Activated naive CD4-positive, alpha-beta T cell treated with anti-CD3 and anti-CD28 coated beads, Interleukin-2, amount 10 ng/mL, durations not matched to agents 7 days and 5 days (primary cell): Measurements from ENCODE around the gene MTA1.
A peak's percentile ranks its signal among the peaks of the same experiment; 100 is the strongest.

Experiments
- CTCF ChIA-PET: fragments of 350-600 bp; sonication (Branson Sonifier 250); formaldehyde crosslinking; loops from one replicate; lab custom pipeline; 2021; ENCODE audit warnings: antibody characterized with exemption; lab: Charles Lee
- DNase-seq: peaks from one replicate; pipeline ENCODE4 v3.0.0-alpha.2; 2020
- H3K27ac Mint-ChIP-seq: one replicate; pipeline ENCODE4 v1.8.0; 2021; ENCODE audit warnings: mild to moderate bottlenecking, moderate library complexity, mixed read lengths
- H3K27me3 Mint-ChIP-seq: one replicate; pipeline ENCODE4 v1.8.0; 2021; ENCODE audit warnings: mild to moderate bottlenecking, mixed read lengths
- H3K36me3 Mint-ChIP-seq: one replicate; pipeline ENCODE4 v1.8.0; 2021; ENCODE audit warnings: mixed read lengths
- H3K4me1 Mint-ChIP-seq: one replicate; pipeline ENCODE4 v1.8.0; 2021; ENCODE audit warnings: mixed read lengths
- H3K4me3 Mint-ChIP-seq: one replicate; pipeline ENCODE4 v1.8.0; 2021; ENCODE audit warnings: mild to moderate bottlenecking, moderate library complexity, mixed read lengths
- H3K9me3 Mint-ChIP-seq: one replicate; pipeline ENCODE4 v1.8.0; 2021; ENCODE audit warnings: mixed read lengths

Gene MTA1

GRCh38 chr14:105445901-105446845 is 26.5 kb downstream of the MTA1 start:
- no peaks in the 10 kb centered on the region for H3K9me3 Mint-ChIP-seq
- H3K4me3 Mint-ChIP-seq = no peak overlapping the region
- CTCF ChIA-PET = interaction anchor here (1.5 kb wide), 1 partner anchor 75 kb away, joined by 3 read pairs; no protein-coding TSS in a partner anchor
- no peaks in the 10 kb centered on the region for H3K27me3 Mint-ChIP-seq
- no peaks in the 10 kb centered on the region for H3K4me1 Mint-ChIP-seq
- no peak overlapping the region for H3K27ac Mint-ChIP-seq
- peaks cover 9% of the 10 kb centered on the region for H3K36me3 Mint-ChIP-seq
- DNase-seq = no peak

GRCh38 chr14:105446971-105447370 is 27.3 kb downstream of the MTA1 start:
- Mint-ChIP-seq H3K36me3 (peaks cover 7% of the 10 kb centered on the region), H3K4me1 (no peaks in the 10 kb centered on the region), H3K4me3 (no peak overlapping the region), H3K27ac (no peak overlapping the region), H3K27me3 (no peaks in the 10 kb centered on the region), H3K9me3 (no peaks in the 10 kb centered on the region)
- DNase-seq = no peak
- CTCF ChIA-PET = interaction anchor here (1.5 to 1.9 kb wide), 2 partner anchors 35 to 76 kb away, joined by 3 to 6 read pairs; no protein-coding TSS in a partner anchor

- DNase-seq = no peak
- CTCF ChIA-PET = interaction anchor here (0.6 to 1.9 kb wide), 9 partner anchors 10 to 105 kb away, joined by 3 to 6 read pairs (median 3); no protein-coding TSS in a partner anchor
- Mint-ChIP-seq H3K27ac (peak overlapping the region; percentile 71), H3K36me3 (peaks cover 5% of the 10 kb centered on the region), H3K9me3 (no peaks in the 10 kb centered on the region), H3K4me1 (no peaks in the 10 kb centered on the region), H3K4me3 (no peak overlapping the region), H3K27me3 (no peaks in the 10 kb centered on the region)
These were observed 28.3 kb downstream of the MTA1 start for GRCh38 chr14:105447651-105448640.

DNA sequence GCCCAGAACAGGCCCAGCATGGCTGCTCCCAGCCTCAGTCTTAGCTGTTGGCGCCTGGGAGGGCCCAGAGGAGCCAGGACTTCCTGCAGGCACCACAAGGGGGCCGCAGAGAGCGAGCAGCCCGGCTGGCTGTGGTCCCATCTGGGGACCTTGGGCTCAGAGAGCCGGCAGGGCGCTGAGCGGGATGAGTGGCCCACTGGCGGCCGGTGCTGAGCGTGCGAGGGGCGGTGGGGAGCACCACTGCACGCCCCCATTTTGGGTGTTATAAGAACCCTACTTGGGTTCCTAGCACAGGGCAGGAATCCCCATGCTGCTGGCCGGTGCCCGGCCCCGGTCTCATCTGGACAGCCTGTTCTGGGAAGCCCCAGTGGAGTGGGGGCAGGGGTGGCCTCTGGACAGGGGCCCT is 29.1 kb downstream of the MTA1 start:
- Mint-ChIP-seq H3K27me3 (no peaks in the 10 kb centered on the region), H3K27ac (no peak overlapping the region), H3K4me1 (no peaks in the 10 kb centered on the region), H3K9me3 (no peaks in the 10 kb centered on the region), H3K4me3 (no peak overlapping the region), H3K36me3 (peaks cover 2% of the 10 kb centered on the region)
- CTCF ChIA-PET = interaction anchor here (0.6 to 1.9 kb wide), 7 partner anchors 9 to 104 kb away, joined by 3 to 6 read pairs (median 4); no protein-coding TSS in a partner anchor
- DNase-seq = peak; percentile 73

GRCh38 chr14:105449276-105450122 is 29.9 kb downstream of the MTA1 start:
- H3K9me3 Mint-ChIP-seq = no peaks in the 10 kb centered on the region
- no peak overlapping the region for H3K27ac Mint-ChIP-seq
- no peak for DNase-seq
- no peak overlapping the region for H3K4me3 Mint-ChIP-seq
- no peaks in the 10 kb centered on the region for H3K27me3 Mint-ChIP-seq
- peaks cover 2% of the 10 kb centered on the region for H3K36me3 Mint-ChIP-seq
- CTCF ChIA-PET = no interaction called here
- H3K4me1 Mint-ChIP-seq = no peaks in the 10 kb centered on the region

DNA sequence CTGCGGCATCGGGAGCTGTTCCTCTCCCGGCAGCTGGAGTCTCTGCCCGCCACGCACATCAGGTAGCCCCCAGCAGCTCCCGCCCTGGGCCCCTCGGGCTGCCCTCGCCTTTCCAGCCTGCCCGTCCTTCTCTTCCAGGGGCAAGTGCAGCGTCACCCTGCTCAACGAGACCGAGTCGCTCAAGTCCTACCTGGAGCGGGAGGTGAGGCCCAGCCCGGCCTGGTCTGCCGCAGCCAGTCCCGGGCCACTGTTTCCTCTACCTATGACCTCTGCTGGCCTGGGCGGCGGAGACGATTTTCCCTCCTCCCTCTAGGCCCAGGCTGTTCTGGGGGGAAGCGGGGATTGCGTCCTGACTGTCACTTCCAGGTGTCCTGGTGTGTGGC is 30.5 kb downstream of the MTA1 start:
- no peak for DNase-seq
- CTCF ChIA-PET = no interaction called here
- Mint-ChIP-seq H3K27me3 (no peaks in the 10 kb centered on the region), H3K4me1 (no peaks in the 10 kb centered on the region), H3K27ac (no peak overlapping the region), H3K36me3 (peaks cover 2% of the 10 kb centered on the region), H3K4me3 (no peak overlapping the region), H3K9me3 (no peaks in the 10 kb centered on the region)

DNA sequence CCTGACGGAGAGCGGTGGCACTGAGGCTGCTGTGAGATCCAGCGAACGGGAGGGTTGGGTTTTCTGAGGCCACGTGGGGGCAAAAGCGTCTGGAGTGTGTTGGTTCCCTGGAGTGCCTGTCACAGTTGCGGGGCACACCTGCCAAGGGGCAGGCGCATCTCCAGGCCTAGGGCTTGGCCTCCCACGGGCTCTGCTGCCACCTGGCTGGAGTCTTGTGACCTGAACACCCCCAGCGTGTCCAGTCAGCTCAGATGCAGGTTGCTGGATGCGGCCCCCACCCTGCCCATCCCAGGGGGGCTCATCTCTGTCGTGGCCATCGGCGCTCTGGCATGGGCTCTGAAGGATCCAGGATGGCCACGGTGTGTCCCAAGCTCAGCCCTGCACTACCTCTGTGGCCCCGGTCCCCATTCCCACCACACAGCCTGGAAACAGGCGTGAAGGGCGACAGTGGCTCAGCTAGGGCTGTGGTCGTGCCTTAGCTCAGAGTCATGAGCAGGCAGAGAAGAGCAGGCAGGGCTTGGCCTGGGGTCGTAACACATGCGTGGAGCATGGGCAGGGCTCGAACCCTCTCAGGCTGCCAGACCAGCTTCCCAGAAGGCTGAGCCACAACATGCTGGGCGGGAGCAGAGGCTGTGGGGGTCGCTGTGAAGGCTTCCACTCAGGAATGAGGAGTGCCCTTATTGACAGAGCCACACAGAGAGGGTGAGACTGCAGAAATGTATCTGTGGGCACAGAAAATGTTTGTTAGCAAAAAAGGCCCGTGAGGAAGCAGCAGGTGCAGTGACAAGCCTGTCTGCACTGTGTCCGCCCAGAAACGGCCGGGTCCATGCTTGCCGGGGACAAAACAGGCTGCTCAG is 31.5 kb downstream of the MTA1 start:
- H3K9me3 Mint-ChIP-seq = no peaks in the 10 kb centered on the region
- DNase-seq = no peak
- H3K27me3 Mint-ChIP-seq = no peaks in the 10 kb centered on the region
- no peak overlapping the region for H3K27ac Mint-ChIP-seq
- CTCF ChIA-PET = no interaction called here
- H3K4me3 Mint-ChIP-seq = no peak overlapping the region
- peaks cover 6% of the 10 kb centered on the region for H3K36me3 Mint-ChIP-seq
- no peaks in the 10 kb centered on the region for H3K4me1 Mint-ChIP-seq

DNA sequence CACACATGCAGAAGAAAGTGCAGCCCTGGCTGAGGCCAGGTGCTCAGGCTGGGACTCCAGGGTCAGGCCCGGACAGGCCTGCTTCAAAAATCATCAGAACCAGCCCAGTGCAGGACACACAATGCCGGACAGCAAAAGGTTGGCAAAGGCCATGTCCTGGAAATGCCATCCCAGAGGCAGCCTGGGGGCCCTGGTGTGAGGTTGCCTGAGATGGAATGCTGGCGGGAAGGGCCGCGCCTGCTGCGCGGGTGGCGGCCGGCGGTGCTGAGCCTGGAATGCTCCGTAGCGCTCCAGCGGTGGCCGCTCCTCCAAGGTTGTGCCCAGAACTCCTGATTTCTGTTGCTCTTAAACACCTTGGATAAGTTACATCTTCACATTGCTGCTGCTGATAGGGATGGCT is 33.3 kb downstream of the MTA1 start:
- H3K4me1 Mint-ChIP-seq = no peaks in the 10 kb centered on the region
- DNase-seq = no peak
- no peak overlapping the region for H3K4me3 Mint-ChIP-seq
- CTCF ChIA-PET = no interaction called here
- peaks cover 6% of the 10 kb centered on the region for H3K36me3 Mint-ChIP-seq
- no peak overlapping the region for H3K27ac Mint-ChIP-seq
- no peaks in the 10 kb centered on the region for H3K27me3 Mint-ChIP-seq
- no peaks in the 10 kb centered on the region for H3K9me3 Mint-ChIP-seq

- no peak for DNase-seq
- H3K4me3 Mint-ChIP-seq = no peak overlapping the region
- H3K27ac Mint-ChIP-seq = no peak overlapping the region
- peaks cover 6% of the 10 kb centered on the region for H3K36me3 Mint-ChIP-seq
- H3K4me1 Mint-ChIP-seq = no peaks in the 10 kb centered on the region
- no peaks in the 10 kb centered on the region for H3K27me3 Mint-ChIP-seq
- no peaks in the 10 kb centered on the region for H3K9me3 Mint-ChIP-seq
- CTCF ChIA-PET = no interaction called here
These were observed 34.2 kb downstream of the MTA1 start for GRCh38 chr14:105453847-105454246.

DNA sequence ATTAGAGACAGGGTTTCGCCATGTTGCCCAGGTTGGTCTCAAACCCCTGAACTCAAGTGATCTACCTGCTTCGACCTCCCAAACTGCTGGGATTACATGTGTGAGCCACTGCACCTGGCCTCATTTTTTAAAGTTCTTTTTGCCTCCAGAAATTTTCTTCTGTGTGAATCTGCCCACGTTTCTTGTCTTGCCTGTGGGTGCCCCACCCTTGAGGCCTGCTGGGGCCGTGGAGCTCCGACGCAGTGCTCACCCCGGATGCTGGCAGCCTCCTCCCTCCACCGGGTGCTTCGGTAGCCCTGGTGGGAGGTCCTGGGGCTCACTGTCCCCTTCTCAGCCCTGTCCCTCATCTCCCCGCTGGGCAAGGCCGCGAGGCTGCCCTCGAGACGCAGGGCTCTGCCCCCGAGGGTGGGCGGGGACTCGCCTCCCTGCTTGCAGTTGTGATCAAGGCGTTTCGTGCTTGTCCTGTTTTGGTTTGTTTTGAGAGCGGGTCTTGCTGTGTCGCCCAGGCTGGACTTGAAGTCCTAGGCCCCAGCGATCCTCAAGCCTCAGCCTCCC is 35.5 kb downstream of the MTA1 start:
- H3K4me3 Mint-ChIP-seq = no peak overlapping the region
- H3K4me1 Mint-ChIP-seq = no peaks in the 10 kb centered on the region
- H3K36me3 Mint-ChIP-seq = peaks cover 6% of the 10 kb centered on the region
- no peaks in the 10 kb centered on the region for H3K9me3 Mint-ChIP-seq
- H3K27me3 Mint-ChIP-seq = no peaks in the 10 kb centered on the region
- no peak for DNase-seq
- CTCF ChIA-PET = interaction anchor here (0.7 kb wide), 1 partner anchor 18 kb away, joined by 3 read pairs; no protein-coding TSS in a partner anchor
- H3K27ac Mint-ChIP-seq = peak overlapping the region; percentile 49

DNA sequence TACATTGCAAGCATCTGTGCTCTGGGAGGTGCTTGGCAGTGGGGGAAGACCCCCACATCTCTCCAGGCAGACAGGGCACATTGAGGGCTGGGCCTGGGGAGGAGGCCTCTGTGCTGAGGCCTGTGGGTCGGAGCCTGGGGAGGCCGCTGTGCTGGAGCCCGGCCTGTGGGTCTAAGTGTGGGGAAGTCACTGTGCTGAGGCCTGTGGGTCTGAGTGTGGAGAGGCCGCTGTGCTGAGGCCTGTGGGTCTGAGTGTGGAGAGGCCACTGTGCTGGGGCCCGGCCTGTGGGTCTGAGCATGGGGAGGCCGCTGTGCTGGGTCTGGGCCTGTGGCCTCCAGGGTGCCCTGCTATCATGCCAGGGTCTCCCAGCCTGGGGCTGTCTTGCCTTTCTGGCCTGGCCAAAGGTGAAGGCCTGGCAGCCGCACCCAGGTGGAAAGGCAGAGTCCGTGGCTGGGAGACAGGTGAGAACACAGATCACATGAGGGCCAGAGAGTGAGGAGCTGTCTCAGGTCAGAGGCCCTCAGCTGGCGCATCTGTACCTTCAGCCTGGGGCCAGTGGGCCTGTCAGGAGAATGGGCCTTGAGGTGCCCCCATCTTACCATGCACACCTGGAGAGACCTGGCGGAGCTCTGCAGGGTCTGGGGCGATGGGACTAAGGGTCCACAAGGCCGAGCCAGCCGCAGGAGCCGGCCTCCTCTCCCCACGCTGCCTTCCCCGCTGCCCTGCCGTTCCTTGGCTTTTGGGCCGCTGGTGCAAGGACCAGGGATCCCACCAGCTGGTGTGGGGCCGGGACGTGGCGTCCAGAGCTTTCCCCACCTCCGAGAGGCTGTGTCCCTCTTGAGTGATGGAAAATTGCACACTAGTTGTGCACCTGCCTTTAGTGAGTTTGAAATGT is 36.4 kb downstream of the MTA1 start:
- no peak for DNase-seq
- no peaks in the 10 kb centered on the region for H3K27me3 Mint-ChIP-seq
- peaks cover 6% of the 10 kb centered on the region for H3K36me3 Mint-ChIP-seq
- H3K27ac Mint-ChIP-seq = peak overlapping the region; percentile 49
- CTCF ChIA-PET = no interaction called here
- no peaks in the 10 kb centered on the region for H3K9me3 Mint-ChIP-seq
- no peak overlapping the region for H3K4me3 Mint-ChIP-seq
- H3K4me1 Mint-ChIP-seq = no peaks in the 10 kb centered on the region
